Cardiac fibroblast (primary cell): ENCODE results near the gene ZNF512B.
"Not testable (repeated sequence)": the region's sequence is repeated elsewhere in the genome, so short reads cannot be mapped to it uniquely, and the experiment has no call there.

Experiments used
- DNase-seq, 2 donors: peaks; one replicate each; pipeline versions ENCODE4 v3.0.0 to v3.0.0-alpha.2; 2010; ENCODE audit warnings: low read depth in 2 of 2
- H3K4me3 ChIP-seq, 2 donors: replicated peaks in 1 of 2; 1 replicate in 1 of 2; 2 replicates in 1 of 2; pipeline ENCODE4 v1.5.1; 2011; ENCODE audit warnings: low read depth in 2 of 2, low read length in 2 of 2, mild to moderate bottlenecking in 2 of 2, moderate library complexity in 1 of 2
- TF ChIP-seq, protein P1 (sequence below): IDR thresholded peaks from one replicate; pipeline ENCODE4 v1.5.1; 2011; ENCODE audit warnings: low read depth, mild to moderate bottlenecking, low read length, inconsistent platforms

Gene ZNF512B

DNA sequence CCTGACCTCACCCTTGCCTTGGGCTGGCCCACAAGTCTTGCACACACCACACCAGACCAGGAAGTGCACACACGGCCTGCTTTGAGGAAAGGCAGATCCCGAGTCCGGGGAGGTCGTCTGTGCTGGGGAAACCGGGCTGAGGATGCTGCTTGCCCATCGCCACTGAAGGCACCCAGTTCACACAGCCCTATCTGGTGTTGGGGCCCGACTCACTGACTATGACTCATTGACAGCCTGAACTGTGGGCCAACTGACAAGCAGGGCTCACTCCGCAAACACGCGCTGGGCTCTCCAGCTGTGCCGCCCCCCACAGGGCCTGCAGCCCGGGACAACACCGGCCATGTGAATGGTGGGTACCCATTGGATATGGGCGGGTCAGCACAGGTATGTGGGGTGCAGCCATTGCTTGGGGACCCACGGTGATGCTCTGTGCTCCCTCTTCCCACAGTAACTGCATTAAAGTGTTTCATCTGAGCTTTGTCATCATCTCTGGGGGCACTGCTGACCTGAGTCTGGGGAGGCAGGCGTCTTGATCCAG, 8.1 kb upstream of the ZNF512B start:
- no peak overlapping the region for H3K4me3 ChIP-seq
- peak; percentile 69 to 72 for DNase-seq

DNA sequence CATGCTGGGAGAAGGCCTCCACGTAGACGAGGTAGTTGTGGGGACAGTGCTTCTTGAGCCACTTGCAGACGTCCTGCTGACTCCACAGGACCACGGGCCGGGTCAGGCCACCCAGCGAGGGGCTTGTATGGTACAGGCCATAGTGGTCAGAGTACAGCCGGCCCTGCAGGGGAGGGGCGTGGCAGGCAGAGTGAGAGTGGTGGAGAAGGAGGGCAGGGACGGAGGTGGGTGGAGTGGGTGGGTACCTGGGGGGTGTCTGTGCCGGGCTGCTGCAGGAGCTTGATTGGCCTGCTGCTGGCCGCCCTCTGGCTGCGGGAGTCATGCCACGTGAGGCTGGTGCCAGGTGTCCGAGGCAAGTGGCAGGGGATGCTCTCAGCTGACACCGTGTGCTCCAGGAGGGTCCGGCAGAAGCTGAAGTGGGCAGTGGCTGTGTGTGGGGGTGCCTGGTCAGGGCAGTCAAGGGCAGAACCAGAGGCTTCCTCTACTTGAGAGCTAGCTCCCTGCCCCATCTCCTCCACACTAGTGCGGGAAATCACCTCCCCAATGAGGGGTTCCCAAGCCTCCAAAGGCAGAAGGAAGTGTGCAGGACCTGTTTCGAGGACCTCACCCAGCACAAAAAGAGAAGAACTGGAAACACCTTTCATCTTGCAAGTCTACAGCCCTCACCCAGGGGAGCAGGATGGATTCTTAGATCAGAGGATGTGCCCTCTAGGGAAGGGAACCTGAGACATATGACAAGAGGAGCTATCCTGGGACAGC, 7.4 kb upstream of the ZNF512B start:
- no peak for DNase-seq
- H3K4me3 ChIP-seq: no peak overlapping the region
- TF ChIP-seq, protein P1, sequence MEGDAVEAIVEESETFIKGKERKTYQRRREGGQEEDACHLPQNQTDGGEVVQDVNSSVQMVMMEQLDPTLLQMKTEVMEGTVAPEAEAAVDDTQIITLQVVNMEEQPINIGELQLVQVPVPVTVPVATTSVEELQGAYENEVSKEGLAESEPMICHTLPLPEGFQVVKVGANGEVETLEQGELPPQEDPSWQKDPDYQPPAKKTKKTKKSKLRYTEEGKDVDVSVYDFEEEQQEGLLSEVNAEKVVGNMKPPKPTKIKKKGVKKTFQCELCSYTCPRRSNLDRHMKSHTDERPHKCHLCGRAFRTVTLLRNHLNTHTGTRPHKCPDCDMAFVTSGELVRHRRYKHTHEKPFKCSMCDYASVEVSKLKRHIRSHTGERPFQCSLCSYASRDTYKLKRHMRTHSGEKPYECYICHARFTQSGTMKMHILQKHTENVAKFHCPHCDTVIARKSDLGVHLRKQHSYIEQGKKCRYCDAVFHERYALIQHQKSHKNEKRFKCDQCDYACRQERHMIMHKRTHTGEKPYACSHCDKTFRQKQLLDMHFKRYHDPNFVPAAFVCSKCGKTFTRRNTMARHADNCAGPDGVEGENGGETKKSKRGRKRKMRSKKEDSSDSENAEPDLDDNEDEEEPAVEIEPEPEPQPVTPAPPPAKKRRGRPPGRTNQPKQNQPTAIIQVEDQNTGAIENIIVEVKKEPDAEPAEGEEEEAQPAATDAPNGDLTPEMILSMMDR: no peak

More for the DNA sequence above, 8.1 kb upstream of the ZNF512B start:
- TF ChIP-seq, protein P1: no peak

DNA sequence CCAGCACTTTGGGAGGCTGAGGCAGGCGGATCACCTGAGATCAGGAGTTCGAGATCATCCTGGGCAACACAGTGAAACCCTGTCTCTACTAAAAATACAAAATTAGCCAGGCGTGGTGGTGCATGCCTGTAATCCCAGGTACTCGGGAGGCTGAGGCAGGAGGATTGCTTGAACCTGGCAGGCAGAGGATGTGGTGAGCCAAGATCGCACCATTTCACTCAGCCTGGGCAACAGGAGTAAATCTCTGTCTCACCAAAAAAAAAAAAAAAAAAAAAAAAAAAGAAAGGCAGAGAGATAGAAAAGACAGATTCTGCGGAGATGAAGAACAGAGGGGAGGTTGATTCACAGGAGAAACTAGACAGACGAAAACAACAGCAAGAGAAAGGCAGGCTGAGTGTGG, 6.8 kb upstream of the ZNF512B start:
- H3K4me3 ChIP-seq, DNase-seq: not testable (repeated sequence)

DNA sequence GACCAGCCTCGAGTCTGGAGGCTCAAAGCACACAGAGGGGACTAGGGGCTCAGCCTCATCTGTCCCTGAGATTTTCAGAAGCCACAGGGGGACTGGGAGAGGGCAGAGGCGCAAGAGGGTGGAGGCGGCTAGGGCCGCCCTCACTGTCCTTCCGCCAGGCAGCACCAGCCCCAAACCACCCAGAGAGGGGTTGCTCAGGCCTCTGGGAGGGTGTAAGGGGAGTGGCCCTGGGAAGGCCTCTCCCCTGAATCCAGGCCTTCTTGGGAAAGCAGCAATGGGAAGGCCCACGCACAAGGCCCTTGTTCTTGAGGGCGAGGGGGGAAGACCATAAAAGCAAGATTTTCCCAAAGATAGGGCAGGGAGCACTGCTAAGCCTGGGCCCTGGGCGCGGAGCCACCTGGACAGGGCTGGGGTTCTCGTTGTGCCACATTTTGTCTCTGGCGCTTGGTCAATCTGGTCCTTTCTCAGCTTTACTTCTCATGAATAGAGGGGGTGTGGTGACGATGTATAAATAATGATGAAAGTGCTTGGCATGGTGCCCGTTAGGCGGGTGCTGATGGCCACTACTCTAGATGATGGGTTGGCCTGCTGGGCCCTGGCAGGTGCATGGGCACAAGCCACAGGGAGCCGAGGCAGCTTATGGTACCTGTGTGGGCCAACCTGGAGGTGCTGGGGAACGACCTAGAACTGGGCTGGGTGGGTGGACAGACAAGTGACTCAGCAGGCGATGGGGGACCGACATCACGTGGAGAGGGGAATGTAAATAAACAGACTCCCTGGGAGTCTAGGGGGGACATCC, 4.9 kb upstream of the ZNF512B start:
- TF ChIP-seq, protein P1: no peak
- H3K4me3 ChIP-seq: no peak overlapping the region
- DNase-seq: peak in 1 of 2 donors; percentile 19

DNA sequence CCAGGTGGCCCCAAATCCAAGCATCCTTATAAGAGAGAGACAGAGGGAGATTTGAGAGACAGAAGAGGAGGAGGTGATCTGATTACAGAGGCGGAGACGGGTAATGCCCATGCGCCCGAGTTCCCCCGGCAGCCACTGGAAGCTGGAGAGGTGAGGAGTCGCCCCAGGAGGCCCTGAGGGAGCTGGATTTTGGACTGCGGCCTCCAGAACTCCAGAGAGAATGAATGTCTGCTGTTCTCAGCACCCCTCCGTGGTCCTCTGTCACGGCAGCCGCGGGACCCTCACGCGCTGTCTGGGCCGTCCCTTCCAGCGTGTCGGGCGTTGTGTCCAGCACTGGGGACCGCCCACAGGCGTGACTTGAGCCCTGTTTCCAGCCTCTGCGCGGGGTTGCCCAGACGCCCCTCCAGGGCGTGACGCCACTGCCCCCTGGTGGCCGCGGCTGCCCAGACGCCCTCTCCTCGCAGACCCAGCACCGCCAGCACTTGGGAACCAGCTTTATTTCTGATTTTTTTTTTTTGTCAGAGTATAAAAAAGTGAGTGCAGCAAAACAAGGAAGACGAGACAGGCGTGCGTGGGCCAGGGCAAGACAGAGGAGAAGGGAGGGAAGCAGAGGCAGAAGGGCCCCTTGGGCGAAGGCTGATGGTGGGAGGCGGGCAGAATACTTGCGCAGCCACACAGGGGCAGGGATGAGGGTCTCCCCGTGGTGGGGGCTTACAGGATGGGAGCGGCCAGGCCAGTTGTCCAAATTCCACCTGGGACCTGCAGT, 4.1 kb upstream of the ZNF512B start:
- peak; percentile 87 to 88 for DNase-seq
- TF ChIP-seq, protein P1: peak; percentile 98
- H3K4me3 ChIP-seq: peak overlapping the region; percentile 44 to 55

DNA sequence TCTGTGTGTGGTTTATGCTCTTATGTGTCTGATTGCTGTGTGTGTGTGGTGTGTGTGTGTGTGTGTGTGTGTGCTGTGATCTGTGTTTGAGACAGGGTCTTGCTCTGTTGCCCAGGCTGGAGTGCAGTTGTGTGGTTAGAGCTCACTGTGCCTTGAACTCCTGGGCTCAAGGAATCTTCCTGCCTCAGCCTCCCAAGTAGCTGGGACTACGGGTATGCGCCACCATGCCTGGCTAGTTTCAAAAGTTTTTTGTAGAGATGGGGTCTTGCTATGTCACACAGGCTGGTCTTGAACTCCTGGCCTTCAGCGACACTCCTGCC, 3.4 kb upstream of the ZNF512B start:
- TF ChIP-seq, protein P1: no peak
- no peak for DNase-seq
- H3K4me3 ChIP-seq: no peak overlapping the region
